Activated naive CD8-positive, alpha-beta T cell treated with anti-CD3 and anti-CD28 coated beads, Interleukin-2, amount 10 ng/mL, durations not matched to agents 7 days and 5 days (primary cell): ENCODE data around the gene GADD45B. TPM values are rescaled to one million over a fixed set of nuclear protein-coding genes. Genes with fewer than 3 reads are reported as not detected.
A peak's percentile ranks its signal among the peaks of the same experiment; 100 is the strongest.
"Not testable (repeated sequence)": the region's sequence is repeated elsewhere in the genome, so short reads cannot be mapped to it uniquely, and the experiment has no call there.

ENCODE experiments used
- ATAC-seq: fragments of 150-1000 bp; cut with Tn5 transposase; one replicate; pipeline ENCODE4 v1.10.0; 2021; ENCODE audit warnings: low read depth, moderate library complexity
- POLR2A ChIA-PET: fragments of 350-600 bp; sonication (Branson Sonifier 250); formaldehyde crosslinking; loops from one replicate; lab custom pipeline; 2021; ENCODE audit warnings: antibody characterized with exemption; lab: Charles Lee
- DNase-seq: peaks from one replicate; pipeline ENCODE4 v3.0.0; 2021
- H3K27ac Mint-ChIP-seq: one replicate; pipeline ENCODE4 v1.8.0; 2022; ENCODE audit warnings: mild to moderate bottlenecking, mixed read lengths
- H3K27me3 Mint-ChIP-seq: one replicate; pipeline ENCODE4 v1.8.0; 2022; ENCODE audit warnings: mild to moderate bottlenecking, moderate library complexity, mixed read lengths
- H3K36me3 Mint-ChIP-seq: one replicate; pipeline ENCODE4 v1.8.0; 2021; ENCODE audit warnings: mild to moderate bottlenecking, mixed read lengths
- H3K4me1 Mint-ChIP-seq: one replicate; pipeline ENCODE4 v1.8.0; 2021; ENCODE audit warnings: mixed read lengths
- H3K4me3 Mint-ChIP-seq: one replicate; pipeline ENCODE4 v1.8.0; 2022; ENCODE audit warnings: mild to moderate bottlenecking, moderate library complexity, mixed read lengths
- H3K9me3 Mint-ChIP-seq: one replicate; pipeline ENCODE4 v1.8.0; 2021; ENCODE audit warnings: mixed read lengths
- total RNA-seq, 2 experiments: library from RNA; stranded (reverse); gene quantifications; one replicate each; pipeline ENCODE4 v1.2.3, GENCODE V29; 2021

The GADD45B gene
- total RNA-seq, 2 experiments from 2014 or later = 83.1 to 85.4 TPM

DNA sequence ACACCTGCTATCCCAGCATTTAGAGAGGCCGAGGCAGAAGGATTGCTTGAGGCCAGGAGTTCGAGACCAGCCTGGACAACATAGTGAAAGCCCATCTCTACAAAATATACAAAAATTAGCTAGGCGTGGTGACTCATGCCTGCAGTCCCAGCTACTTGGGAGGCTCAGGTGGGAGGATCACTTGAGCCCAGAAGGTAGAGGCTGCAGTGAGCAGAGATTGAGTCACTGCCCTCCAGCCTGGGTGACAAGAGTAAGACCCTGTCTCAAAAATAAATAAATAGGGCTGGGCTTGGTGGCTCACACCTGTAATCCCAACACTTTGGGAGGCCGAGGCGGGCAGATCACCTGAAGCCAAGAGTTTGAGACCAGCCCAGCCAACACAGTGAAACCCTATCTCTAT lies 12.2 kb upstream of the GADD45B start:
- not testable (repeated sequence) for H3K9me3 Mint-ChIP-seq, H3K36me3 Mint-ChIP-seq, DNase-seq, H3K27ac Mint-ChIP-seq, ATAC-seq, H3K4me1 Mint-ChIP-seq, H3K27me3 Mint-ChIP-seq
- POLR2A ChIA-PET = interaction anchor here (2.2 to 5.3 kb wide), 2 partner anchors 13 to 157 kb away, joined by 8 to 50 read pairs; partner anchors contain the start of gene GADD45B
- peak overlapping the region; percentile 48 for H3K4me3 Mint-ChIP-seq

- DNase-seq = no peak
- H3K4me1 Mint-ChIP-seq = peaks cover 14% of the 10 kb centered on the region
- H3K27me3 Mint-ChIP-seq = no peaks in the 10 kb centered on the region
- POLR2A ChIA-PET = interaction anchor here (0.6 to 5.3 kb wide), 3 partner anchors 13 to 156 kb away, joined by 3 to 50 read pairs (median 8); partner anchors contain the start of gene GADD45B
- no peak overlapping the region for H3K27ac Mint-ChIP-seq
- no peak overlapping the region for H3K4me3 Mint-ChIP-seq
- ATAC-seq = no peak
- H3K36me3 Mint-ChIP-seq = peaks cover 2% of the 10 kb centered on the region
- no peaks in the 10 kb centered on the region for H3K9me3 Mint-ChIP-seq
Measured at GRCh38 chr19:2464389-2464788, 11.5 kb upstream of the GADD45B start.

- H3K36me3 Mint-ChIP-seq = no peaks in the 10 kb centered on the region
- POLR2A ChIA-PET = no interaction called here
- H3K4me3 Mint-ChIP-seq = no peak overlapping the region
- peak overlapping the region; percentile 61 for H3K27ac Mint-ChIP-seq
- no peak for DNase-seq
- no peak for ATAC-seq
- no peaks in the 10 kb centered on the region for H3K27me3 Mint-ChIP-seq
- peaks cover 8% of the 10 kb centered on the region for H3K4me1 Mint-ChIP-seq
- H3K9me3 Mint-ChIP-seq = no peaks in the 10 kb centered on the region
Measured at GRCh38 chr19:2468596-2468995, 7.3 kb upstream of the GADD45B start.

- peak overlapping the region; percentile 56 for H3K27ac Mint-ChIP-seq
- no peak for DNase-seq
- no peaks in the 10 kb centered on the region for H3K27me3 Mint-ChIP-seq
- H3K4me3 Mint-ChIP-seq = peak overlapping the region; percentile 27
- no peaks in the 10 kb centered on the region for H3K9me3 Mint-ChIP-seq
- POLR2A ChIA-PET = interaction anchor here (1.0 to 1.6 kb wide), 2 partner anchors 145 to 233 kb away, joined by 3 to 6 read pairs; partner anchors contain the start of gene PLEKHJ1
- H3K4me1 Mint-ChIP-seq = peaks cover 8% of the 10 kb centered on the region
- peak; percentile 63 for ATAC-seq
- H3K36me3 Mint-ChIP-seq = no peaks in the 10 kb centered on the region
Measured at GRCh38 chr19:2469102-2469914, 6.6 kb upstream of the GADD45B start.

DNA sequence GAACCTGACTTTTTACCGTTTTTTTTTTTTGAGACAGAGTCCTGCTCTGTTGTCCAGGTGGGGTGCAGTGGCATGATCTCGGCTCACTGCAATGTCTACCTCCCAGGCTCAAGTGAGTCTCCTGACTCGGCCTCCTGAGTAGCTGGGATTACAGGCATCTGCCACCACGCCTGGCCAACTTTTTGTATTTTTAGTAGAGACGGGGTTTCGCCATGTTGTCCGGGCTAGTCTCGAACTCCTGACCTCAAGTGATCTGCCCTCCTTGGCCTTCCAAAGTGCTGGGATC lies 6.1 kb upstream of the GADD45B start:
- not testable (repeated sequence) for H3K9me3 Mint-ChIP-seq, ATAC-seq, H3K27me3 Mint-ChIP-seq, H3K27ac Mint-ChIP-seq, H3K4me3 Mint-ChIP-seq, DNase-seq, H3K4me1 Mint-ChIP-seq, H3K36me3 Mint-ChIP-seq
- POLR2A ChIA-PET = interaction anchor here (1.0 to 1.8 kb wide), 4 partner anchors 8 to 234 kb away, joined by 3 to 6 read pairs (median 4); partner anchors contain the start of gene PLEKHJ1

DNA sequence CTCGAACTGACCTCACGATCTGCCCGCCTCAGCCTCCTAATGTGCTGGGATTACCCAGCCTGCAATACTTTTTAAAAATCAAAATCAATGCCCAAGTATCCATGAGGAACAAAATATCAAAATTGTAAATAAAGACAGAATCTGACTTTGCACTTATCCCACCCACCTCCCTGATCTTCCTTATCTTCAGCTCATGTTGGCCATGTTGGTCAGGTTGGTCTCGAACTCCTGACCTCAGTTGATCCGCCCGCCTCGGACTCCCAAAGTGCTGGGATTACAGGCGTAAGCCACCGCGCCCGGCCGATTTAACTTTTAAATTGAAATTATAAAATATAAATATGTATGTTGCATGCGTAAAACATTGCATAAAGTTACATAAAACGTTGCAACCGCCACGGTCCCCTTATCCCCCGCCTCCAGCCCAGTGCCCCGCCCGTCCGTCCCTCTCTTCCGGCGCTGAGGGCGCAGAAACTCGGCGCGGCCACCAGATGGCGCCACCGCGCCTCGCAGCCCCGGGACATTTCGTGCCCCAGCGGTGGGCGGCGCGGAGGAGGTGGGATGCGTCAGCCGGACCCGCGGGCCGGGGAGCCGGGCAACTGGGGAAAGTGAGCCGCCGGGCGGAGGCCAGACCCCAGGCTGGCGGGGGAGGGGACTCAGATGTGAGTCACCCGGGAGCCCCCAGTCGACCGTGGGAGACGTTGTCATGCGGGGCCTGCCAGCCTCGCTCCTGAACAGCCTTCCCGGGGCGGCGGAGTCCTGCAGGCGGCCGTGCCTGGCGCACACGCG lies 1.5 kb upstream of the GADD45B start:
- H3K27me3 Mint-ChIP-seq = no peaks in the 10 kb centered on the region
- POLR2A ChIA-PET = interaction anchor here (0.5 to 5.6 kb wide), 10 partner anchors 20 to 235 kb away, joined by 3 to 207 read pairs (median 68); no protein-coding TSS in a partner anchor
- ATAC-seq = peak; percentile 34
- peak; percentile 94 for DNase-seq
- H3K9me3 Mint-ChIP-seq = no peaks in the 10 kb centered on the region
- H3K4me1 Mint-ChIP-seq = peaks cover 14% of the 10 kb centered on the region
- H3K36me3 Mint-ChIP-seq = peaks cover 21% of the 10 kb centered on the region
- peak overlapping the region; percentile 94 for H3K4me3 Mint-ChIP-seq
- peak overlapping the region; percentile 76 for H3K27ac Mint-ChIP-seq

DNA sequence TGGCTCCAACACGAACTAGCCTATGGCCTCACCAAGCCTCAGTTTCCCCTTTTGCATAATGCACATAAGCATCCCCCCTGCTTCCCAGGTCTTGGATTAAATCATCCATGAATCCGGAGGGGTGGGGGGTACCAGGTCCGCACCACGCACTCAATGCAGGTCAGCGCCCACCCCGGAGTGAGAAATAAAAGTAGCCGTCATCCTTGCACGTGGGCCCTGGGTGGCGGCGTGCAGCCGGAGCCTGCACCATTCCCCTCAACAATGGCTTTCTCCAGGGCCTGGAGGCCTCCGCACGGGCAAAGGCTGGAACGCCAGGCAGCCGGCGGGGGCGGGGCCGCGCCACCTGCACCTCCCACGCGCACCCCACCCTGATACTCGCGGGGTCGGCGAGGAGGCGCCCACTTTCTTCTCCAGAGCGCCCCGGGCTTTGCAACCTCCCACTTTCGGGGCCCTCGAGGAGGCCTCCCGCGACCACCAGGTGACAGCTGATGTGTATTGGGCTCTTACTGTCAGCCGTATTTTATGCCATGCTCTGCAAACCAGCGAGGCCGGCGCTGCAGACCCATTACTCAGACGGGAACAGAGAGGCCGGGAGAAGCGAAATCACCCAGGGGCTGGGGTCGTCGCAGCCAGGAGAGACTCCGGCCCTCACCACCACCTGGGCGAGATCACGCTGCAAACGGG lies 767 bp upstream of the GADD45B start:
- Mint-ChIP-seq H3K27me3 (no peaks in the 10 kb centered on the region), H3K9me3 (no peaks in the 10 kb centered on the region), H3K4me3 (peak overlapping the region; percentile 94), H3K27ac (peak overlapping the region; percentile 76), H3K36me3 (peaks cover 21% of the 10 kb centered on the region), H3K4me1 (peaks cover 10% of the 10 kb centered on the region)
- DNase-seq (peak; percentile 79), ATAC-seq (peak; percentile 5)
- POLR2A ChIA-PET = interaction anchor here (0.6 to 5.7 kb wide), 48 partner anchors 9 to 423 kb away, joined by 3 to 207 read pairs (median 7); partner anchors contain the start of genes LMNB2, LSM7, PEAK3 and SGTA

DNA sequence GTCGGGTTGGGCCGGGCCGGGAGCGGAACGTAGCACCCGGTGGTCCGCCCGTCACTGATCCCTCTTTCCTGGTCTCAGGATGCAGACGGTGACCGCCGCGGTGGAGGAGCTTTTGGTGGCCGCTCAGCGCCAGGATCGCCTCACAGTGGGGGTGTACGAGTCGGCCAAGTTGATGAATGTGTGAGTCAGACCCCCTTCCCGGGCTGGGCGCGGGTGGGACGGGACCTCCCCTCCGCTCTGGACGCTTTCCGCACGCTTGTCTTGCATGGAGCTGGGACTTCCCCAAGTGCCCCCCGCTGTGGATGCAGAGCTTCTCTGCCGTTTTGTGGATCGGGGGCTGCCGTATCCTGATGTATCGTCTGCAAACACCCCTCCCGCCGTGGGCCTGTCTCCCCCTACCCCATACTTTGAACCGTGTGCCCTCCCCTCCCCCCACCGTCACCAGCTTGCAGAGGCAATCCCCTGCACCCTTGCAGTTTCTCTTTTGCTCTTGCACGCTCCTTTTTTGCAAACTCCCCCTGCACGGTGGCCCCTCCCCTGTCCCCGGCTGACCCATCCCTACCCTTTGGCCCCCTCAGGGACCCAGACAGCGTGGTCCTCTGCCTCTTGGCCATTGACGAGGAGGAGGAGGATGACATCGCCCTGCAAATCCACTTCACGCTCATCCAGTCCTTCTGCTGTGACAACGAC lies 669 bp downstream of the GADD45B start:
- Mint-ChIP-seq H3K27me3 (no peaks in the 10 kb centered on the region), H3K4me3 (peak overlapping the region; percentile 94), H3K9me3 (no peaks in the 10 kb centered on the region), H3K27ac (peak overlapping the region; percentile 87), H3K4me1 (peaks cover 10% of the 10 kb centered on the region), H3K36me3 (peaks cover 23% of the 10 kb centered on the region)
- POLR2A ChIA-PET = interaction anchor here (0.8 to 5.7 kb wide), 49 partner anchors 8 to 365 kb away, joined by 3 to 207 read pairs (median 7); partner anchors contain the start of genes LMNB2, LSM7, SGTA and SPPL2B
- ATAC-seq = peak; percentile 6
- peak; percentile 74 for DNase-seq

DNA sequence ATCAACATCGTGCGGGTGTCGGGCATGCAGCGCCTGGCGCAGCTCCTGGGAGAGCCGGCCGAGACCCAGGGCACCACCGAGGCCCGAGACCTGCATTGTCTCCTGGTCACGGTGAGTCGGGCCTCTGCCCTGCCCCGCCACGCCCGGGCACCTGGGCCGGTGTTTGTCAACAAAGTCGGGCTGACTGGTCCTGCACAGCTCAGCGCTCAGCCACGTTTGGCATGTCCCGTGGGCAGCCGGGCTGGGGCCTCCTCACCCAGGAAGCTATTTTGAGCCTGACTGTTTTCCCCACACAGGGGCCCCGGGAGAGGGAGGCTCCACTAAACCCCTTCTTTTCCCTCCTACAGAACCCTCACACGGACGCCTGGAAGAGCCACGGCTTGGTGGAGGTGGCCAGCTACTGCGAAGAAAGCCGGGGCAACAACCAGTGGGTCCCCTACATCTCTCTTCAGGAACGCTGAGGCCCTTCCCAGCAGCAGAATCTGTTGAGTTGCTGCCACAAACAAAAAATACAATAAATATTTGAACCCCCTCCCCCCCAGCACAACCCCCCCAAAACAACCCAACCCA lies 1.3 kb downstream of the GADD45B start:
- POLR2A ChIA-PET = interaction anchor here (0.7 to 5.7 kb wide), 30 partner anchors 10 to 306 kb away, joined by 3 to 207 read pairs (median 13); partner anchors contain the start of genes LMNB2, SGTA and TIMM13
- H3K36me3 Mint-ChIP-seq = peaks cover 23% of the 10 kb centered on the region

GRCh38 chr19:2477732-2478191 lies 1.8 kb downstream of the GADD45B start:
- Mint-ChIP-seq H3K36me3 (peaks cover 23% of the 10 kb centered on the region), H3K27ac (peak overlapping the region; percentile 87), H3K4me3 (peak overlapping the region; percentile 94), H3K27me3 (no peaks in the 10 kb centered on the region), H3K9me3 (peaks cover 5% of the 10 kb centered on the region), H3K4me1 (peaks cover 10% of the 10 kb centered on the region)
- ATAC-seq (peak; percentile 6), DNase-seq (peak; percentile 64)
- POLR2A ChIA-PET = interaction anchor here (0.7 to 5.7 kb wide), 19 partner anchors 7 to 159 kb away, joined by 3 to 207 read pairs (median 50); partner anchors contain the start of gene LMNB2

More for the DNA sequence above, 1.3 kb downstream of the GADD45B start:
- peaks cover under 1% of the 10 kb centered on the region for H3K9me3 Mint-ChIP-seq
- H3K27ac Mint-ChIP-seq = peak overlapping the region; percentile 87
- DNase-seq = peak; percentile 67
- peak overlapping the region; percentile 94 for H3K4me3 Mint-ChIP-seq
- H3K27me3 Mint-ChIP-seq = no peaks in the 10 kb centered on the region
- no peak for ATAC-seq
- H3K4me1 Mint-ChIP-seq = peaks cover 10% of the 10 kb centered on the region

DNA sequence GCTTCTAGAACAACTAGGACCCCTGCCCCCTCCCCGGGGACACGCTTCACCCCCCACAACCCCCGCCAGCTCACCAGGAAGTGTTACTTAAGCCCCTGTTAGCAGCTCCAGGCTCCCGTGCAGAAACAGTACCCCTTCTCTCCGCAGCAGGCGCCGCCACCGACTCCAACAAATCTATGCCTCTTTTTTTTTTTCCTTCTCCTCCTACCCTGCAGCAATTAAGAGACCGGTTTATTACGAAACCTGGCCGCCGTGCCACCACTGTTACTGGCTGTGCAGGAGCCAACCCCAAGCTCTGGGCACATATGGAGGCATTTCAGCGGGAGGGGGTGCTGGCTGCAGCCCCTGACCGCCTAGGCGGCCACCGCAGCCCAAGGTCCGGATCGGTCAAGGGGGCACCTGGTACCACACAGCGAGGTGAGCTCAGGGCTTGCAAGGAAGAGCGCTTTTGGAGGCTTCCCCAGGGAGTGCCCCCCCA lies 2.4 kb downstream of the GADD45B start:
- ATAC-seq (peak; percentile 15), DNase-seq (no peak)
- Mint-ChIP-seq H3K9me3 (peaks cover 8% of the 10 kb centered on the region), H3K27ac (peak overlapping the region; percentile 87), H3K4me3 (peak overlapping the region; percentile 94), H3K27me3 (no peaks in the 10 kb centered on the region), H3K4me1 (peaks cover 10% of the 10 kb centered on the region), H3K36me3 (peaks cover 23% of the 10 kb centered on the region)
- POLR2A ChIA-PET = interaction anchor here (0.7 to 5.7 kb wide), 18 partner anchors 8 to 158 kb away, joined by 3 to 207 read pairs (median 56); partner anchors contain the start of gene LMNB2
